Pulmonary artery endothelial cell (primary cell): ENCODE data around the gene PCED1B. TPM values are rescaled to one million over a fixed set of nuclear protein-coding genes. Genes with fewer than 3 reads are reported as not detected.
"Not testable (repeated sequence)": the region's sequence is repeated elsewhere in the genome, so short reads cannot be mapped to it uniquely, and the experiment has no call there.

Source experiments
- DNase-seq: peaks from one replicate; pipeline ENCODE4 v3.0.0-alpha.2; 2011; ENCODE audit warnings: low read depth, low spot score
- total RNA-seq: library from RNA; depleted of rRNA; stranded (reverse); fragments of >200 nt; gene quantifications from 2 replicates; pipeline ENCODE4 v1.2.3, GENCODE V29; 2014

Gene PCED1B
- total RNA-seq, 1 donor from 2014 or later = 0.46 TPM

- no peak for DNase-seq
These were observed 127.3 kb downstream of the PCED1B start for GRCh38 chr12:47206450-47207339.

- no peak for DNase-seq
These were observed 127.9 kb downstream of the PCED1B start for GRCh38 chr12:47207340-47207717.

GRCh38 chr12:47207829-47208248 is 128.4 kb downstream of the PCED1B start:
- DNase-seq = no peak

- DNase-seq = no peak
These were observed 129.6 kb downstream of the PCED1B start for GRCh38 chr12:47209014-47209413.

- no peak for DNase-seq
These were observed 131.4 kb downstream of the PCED1B start for GRCh38 chr12:47210776-47211175.

- DNase-seq = no peak
These were observed 133.2 kb downstream of the PCED1B start for GRCh38 chr12:47212701-47213039.

GRCh38 chr12:47213396-47213795 is 134.0 kb downstream of the PCED1B start:
- DNase-seq = no peak

GRCh38 chr12:47214001-47214619 is 134.7 kb downstream of the PCED1B start:
- no peak for DNase-seq

- no peak for DNase-seq
These were observed 135.3 kb downstream of the PCED1B start for GRCh38 chr12:47214771-47215170.

GRCh38 chr12:47216150-47216677 is 136.8 kb downstream of the PCED1B start:
- no peak for DNase-seq

GRCh38 chr12:47217595-47217869 is 138.1 kb downstream of the PCED1B start:
- not testable (repeated sequence) for DNase-seq

GRCh38 chr12:47218191-47218654 is 138.8 kb downstream of the PCED1B start:
- no peak for DNase-seq

GRCh38 chr12:47219243-47219642 is 139.8 kb downstream of the PCED1B start:
- DNase-seq = no peak

GRCh38 chr12:47221256-47222023 is 142.0 kb downstream of the PCED1B start:
- no peak for DNase-seq

GRCh38 chr12:47222520-47223030 is 143.2 kb downstream of the PCED1B start:
- no peak for DNase-seq

- DNase-seq = no peak
These were observed 143.8 kb downstream of the PCED1B start for GRCh38 chr12:47223031-47223847.

- DNase-seq = peak; percentile 4
These were observed 144.4 kb downstream of the PCED1B start for GRCh38 chr12:47223848-47224213.

GRCh38 chr12:47224563-47225133 is 145.2 kb downstream of the PCED1B start:
- no peak for DNase-seq

- no peak for DNase-seq
These were observed 145.9 kb downstream of the PCED1B start for GRCh38 chr12:47225356-47225755.

- DNase-seq = no peak
These were observed 146.8 kb downstream of the PCED1B start for GRCh38 chr12:47226199-47226598.

- DNase-seq = no peak
These were observed 149.4 kb downstream of the PCED1B start for GRCh38 chr12:47228802-47229201.
